GM19328 (cell line): ENCODE results near the gene PPP1R2B.

Source experiments
- ATAC-seq: cut with Tn5 transposase; IDR thresholded peaks from one replicate; pipeline ENCODE4 v1.9.1; 2021; ENCODE audit warnings: mild to moderate bottlenecking, moderate library complexity; ENCODE audit not compliant: unreplicated experiment

The PPP1R2B gene

DNA sequence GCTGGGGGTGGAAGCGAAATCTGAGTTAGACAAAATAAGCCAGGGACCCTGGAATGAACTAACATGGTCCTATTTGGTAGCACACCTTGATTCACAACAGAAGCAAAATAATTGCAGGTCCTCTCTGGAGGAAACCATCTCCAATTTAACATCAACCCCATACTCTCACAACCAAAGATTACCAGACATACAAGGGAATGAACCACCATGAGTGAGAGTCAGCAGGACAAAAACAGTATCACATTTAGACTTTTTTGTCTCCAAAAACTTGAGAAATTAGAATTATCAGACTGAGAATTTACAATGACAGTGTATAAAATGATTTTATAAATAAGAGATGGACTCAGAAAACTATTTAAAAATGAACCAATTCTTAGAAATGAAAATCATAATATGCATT, 21.1 kb downstream of the PPP1R2B start:
- ATAC-seq, result no peak

- ATAC-seq, result peak; percentile 85
Measured at GRCh38 chr5:156879665-156880285, 29.7 kb downstream of the PPP1R2B start.

- ATAC-seq, result no peak
Measured at GRCh38 chr5:156883316-156883875, 33.3 kb downstream of the PPP1R2B start.

DNA sequence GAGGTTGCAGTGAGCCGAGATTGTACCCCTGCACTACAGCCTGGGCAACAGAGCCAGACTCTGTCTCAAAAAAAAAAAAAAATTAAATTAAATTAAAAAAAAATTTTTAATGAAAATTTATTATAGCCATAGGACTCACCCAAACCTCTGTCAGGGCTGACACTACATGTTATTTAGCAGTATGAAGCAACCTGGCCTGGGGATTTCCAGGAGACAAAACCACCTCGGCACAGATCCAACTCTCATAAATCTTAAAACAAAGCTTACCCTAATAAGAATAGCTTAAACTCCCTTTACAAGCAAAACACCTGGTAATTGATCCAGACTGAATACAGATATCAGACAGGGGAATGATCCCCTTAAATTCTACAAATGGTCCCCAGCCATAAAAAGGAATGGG, 38.4 kb downstream of the PPP1R2B start:
- no peak for ATAC-seq

DNA sequence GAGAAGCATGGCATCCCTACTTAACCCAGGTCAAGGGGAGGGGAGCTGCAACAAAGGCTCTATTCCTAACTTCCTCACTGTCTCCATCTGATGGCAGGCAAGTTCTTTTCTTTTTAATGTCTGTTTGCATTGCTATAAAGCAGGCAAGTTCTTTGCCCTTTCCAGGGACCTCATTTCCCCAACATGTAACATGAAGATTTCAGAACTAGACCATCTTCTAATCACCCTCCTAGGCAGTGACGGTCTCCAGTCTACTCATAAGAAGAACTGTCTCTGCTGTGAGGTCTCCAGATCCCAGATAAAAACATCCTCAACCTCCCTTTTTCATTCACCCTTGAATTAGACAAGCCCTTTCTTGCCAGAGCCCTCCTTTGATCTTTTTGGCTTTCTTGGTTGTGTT, 42.1 kb downstream of the PPP1R2B start:
- no peak for ATAC-seq

DNA sequence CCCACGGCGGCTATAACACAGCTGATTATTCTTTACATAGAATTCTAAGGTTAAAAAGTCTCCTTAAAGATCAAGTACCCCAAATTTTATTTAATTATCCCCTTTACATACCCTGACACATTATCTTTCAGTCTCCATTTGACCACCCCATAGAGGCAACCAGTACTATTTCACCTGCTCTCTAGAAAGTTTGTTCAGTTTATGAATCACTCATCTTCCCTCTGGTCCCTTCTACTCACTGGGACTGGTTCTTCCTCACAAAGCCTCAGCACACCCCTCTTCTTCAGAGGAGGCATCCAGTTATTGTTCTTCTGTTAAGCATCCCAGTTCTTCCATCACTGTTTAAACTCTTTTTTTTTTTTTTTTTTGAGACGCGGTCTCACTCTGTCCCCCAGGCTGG, 42.8 kb downstream of the PPP1R2B start:
- no peak for ATAC-seq

GRCh38 chr5:156893517-156893916, 43.4 kb downstream of the PPP1R2B start:
- peak; percentile 62 for ATAC-seq

GRCh38 chr5:156896546-156896945, 46.5 kb downstream of the PPP1R2B start:
- no peak for ATAC-seq
